Small intestine (tissue), 7 donors: Measurements from ENCODE around the gene GNG8. TPM values are rescaled to one million over a fixed set of nuclear protein-coding genes. Genes with fewer than 3 reads are reported as not detected.

Source experiments
- DNase-seq, 2 donors: peaks; one replicate each; pipeline versions ENCODE4 v3.0.0 to v3.0.0-alpha.2; 2013
- FAIRE-seq: peaks from 2 replicates; lab custom pipeline; 2012; peaks lifted over from hg19 to GRCh38; lab: Jason Lieb, UNC
- H3K27ac ChIP-seq, 3 donors: one replicate each; pipeline ENCODE4 v1.5.1; 2013; ENCODE audit warnings: low read length in 2 of 3, mild to moderate bottlenecking in 2 of 3, control low read depth in 1 of 3, inconsistent platforms in 1 of 3, low read depth in 1 of 3, moderate library complexity in 1 of 3
- H3K27me3 ChIP-seq, 3 donors: one replicate each; pipeline ENCODE4 v1.6.1; 2013; ENCODE audit warnings: low read length in 3 of 3, inconsistent platforms in 1 of 3; ENCODE audit not compliant: control insufficient read depth in 3 of 3, insufficient read depth in 3 of 3
- H3K36me3 ChIP-seq, 3 donors: one replicate each; pipeline ENCODE4 v1.6.1; 2013; ENCODE audit warnings: low read length in 3 of 3, inconsistent platforms in 1 of 3, low read depth in 1 of 3, mild to moderate bottlenecking in 1 of 3, moderate library complexity in 1 of 3; ENCODE audit not compliant: control insufficient read depth in 3 of 3, insufficient read depth in 2 of 3
- H3K4me1 ChIP-seq, 3 donors: one replicate each; pipeline ENCODE4 v1.6.1; 2013; ENCODE audit warnings: low read length in 2 of 3, inconsistent platforms in 1 of 3, low read depth in 1 of 3, mild to moderate bottlenecking in 1 of 3, moderate library complexity in 1 of 3; ENCODE audit not compliant: control insufficient read depth in 3 of 3, insufficient read depth in 2 of 3
- H3K4me3 ChIP-seq, 3 donors: one replicate each; pipeline ENCODE4 v1.5.1; 2013; ENCODE audit warnings: low read length in 3 of 3, control low read depth in 1 of 3, inconsistent platforms in 1 of 3, low read depth in 1 of 3, mild to moderate bottlenecking in 1 of 3, moderate library complexity in 1 of 3
- H3K9me3 ChIP-seq, 2 donors: one replicate each; pipeline ENCODE4 v1.6.1; 2013; ENCODE audit warnings: low read depth in 1 of 2, low read length in 1 of 2; ENCODE audit not compliant: control insufficient read depth in 2 of 2, insufficient read depth in 1 of 2
- WGBS, 3 donors: extraction: QIAGEN DNeasy Blood & Tissue Kit; methylation state at CpG; one replicate each; pipeline ENCODE4 v1.1.7; 2013; 5-methylcytosine and 5-hydroxymethylcytosine counted together
- polyA plus RNA-seq, 4 donors: library from polyadenylated mRNA; stranded (reverse) in 3 of 4; unstranded in 1 of 4; fragments of 200-250 nt in 3 of 4; fragments of 120-200 nt in 1 of 4; gene quantifications; one replicate each; pipeline versions ENCODE4 v1.2.1 to v1.2.3, GENCODE V29; 2013
- donor health status: healthy with polysubstance abuse.
- donor health status: control.
- donor health status: control.
- donor health status: Bipolar disorder and iron deficiency.
- donor health status: healthy.

The GNG8 gene
- polyA plus RNA-seq, 4 donors, result 0.75 TPM; not detected in 3

DNA sequence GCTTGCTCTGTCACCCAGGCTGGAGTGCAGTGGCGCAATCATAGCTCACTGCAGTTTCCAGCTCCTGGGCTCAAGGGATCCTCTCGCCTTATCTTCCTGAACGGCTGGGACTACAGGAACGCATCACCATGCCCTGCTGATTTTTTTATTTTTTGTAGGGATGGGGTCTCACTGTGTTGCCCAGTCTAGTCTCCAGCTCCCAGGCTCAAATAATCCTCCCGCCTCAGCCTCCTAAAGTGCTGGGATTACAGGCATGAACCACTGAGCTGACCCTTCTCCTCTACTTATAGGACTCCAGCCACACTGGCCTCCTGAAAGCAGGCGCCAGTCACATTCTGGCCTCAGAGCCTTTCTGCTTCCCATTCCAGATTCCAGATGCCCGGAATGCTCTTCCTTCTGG is 14.4 kb upstream of the GNG8 start:
- H3K4me1 ChIP-seq, result peaks cover 0 to 3% (median 0%) of the 10 kb centered on the region in 3 donors
- H3K27me3 ChIP-seq, result peaks cover 8 to 58% (median 18%) of the 10 kb centered on the region in 3 donors
- H3K36me3 ChIP-seq, result peaks cover 0 to 11% (median 0%) of the 10 kb centered on the region in 3 donors
- 69 to 82% (median 72%) methylated on average over 7 of the region's 7 CpGs for WGBS, 3 donors
- H3K27ac ChIP-seq, result no peak overlapping the region
- peaks cover 0 to 14% of the 10 kb centered on the region in 2 donors for H3K9me3 ChIP-seq
- no peak overlapping the region for H3K4me3 ChIP-seq
- FAIRE-seq (no peak), DNase-seq (no peak)

DNA sequence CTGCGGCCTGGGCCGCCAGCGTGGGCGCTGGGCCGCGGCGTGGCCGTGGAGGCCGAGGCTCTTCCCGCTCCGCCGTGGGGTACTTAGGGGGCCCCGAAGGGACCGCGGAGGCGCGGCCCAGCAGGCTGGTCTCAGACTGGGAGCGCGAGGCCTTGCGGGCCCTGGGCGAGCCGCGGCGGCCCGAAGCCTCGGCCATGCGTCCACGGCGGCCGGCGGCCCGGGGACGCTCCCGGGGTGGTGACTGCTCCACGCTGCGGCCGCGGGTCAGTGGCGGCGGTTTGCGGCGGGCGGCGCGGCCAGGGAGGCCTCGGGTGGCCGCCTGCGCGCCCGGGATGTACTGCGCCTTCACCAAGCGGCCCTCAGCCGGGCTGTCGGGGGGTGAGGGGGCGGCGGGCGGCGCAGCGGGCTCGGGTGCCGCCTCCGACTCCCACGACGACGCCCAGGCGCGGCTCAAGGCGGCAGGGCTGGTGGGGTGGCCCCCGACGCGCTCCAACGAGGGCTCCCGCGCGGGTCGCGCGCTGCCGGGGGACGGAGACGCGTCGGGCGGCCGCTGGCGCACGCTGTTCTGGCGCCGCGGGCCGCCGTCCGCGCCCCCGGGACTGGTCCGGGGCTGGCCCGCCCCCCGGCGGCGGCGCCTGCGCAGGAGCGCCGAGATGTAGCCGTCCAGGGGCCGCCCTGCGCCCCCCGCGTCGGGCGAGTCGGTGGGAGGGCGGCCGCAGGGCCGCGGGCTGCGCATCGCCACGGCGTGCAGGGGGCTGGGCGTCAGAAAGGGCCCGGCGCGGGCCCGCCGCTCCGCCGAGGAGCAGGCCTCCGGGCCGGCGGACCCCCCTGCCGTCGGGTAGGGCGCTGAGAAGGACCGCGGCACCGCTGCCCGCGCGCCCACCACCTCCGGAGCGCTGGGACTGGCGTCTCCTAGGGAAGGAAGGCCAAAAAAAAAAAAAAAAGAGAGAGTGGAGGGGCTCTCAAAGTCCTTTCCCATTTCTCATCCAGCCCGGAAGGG is 13.3 kb upstream of the GNG8 start:
- Histone ChIP-seq H3K4me3 (no peak overlapping the region), H3K36me3 (peaks cover 0 to 8% (median 0%) of the 10 kb centered on the region in 3 donors), H3K27me3 (peaks cover 8 to 49% (median 18%) of the 10 kb centered on the region in 3 donors), H3K4me1 (peaks cover 0 to 3% (median 0%) of the 10 kb centered on the region in 3 donors), H3K9me3 (peaks cover 0 to 14% of the 10 kb centered on the region in 2 donors), H3K27ac (no peak overlapping the region)
- FAIRE-seq, result no peak
- no peak for DNase-seq
- WGBS, 3 donors, result 38 to 40% (median 39%) methylated on average over 36 to 144 of the region's 144 CpGs

DNA sequence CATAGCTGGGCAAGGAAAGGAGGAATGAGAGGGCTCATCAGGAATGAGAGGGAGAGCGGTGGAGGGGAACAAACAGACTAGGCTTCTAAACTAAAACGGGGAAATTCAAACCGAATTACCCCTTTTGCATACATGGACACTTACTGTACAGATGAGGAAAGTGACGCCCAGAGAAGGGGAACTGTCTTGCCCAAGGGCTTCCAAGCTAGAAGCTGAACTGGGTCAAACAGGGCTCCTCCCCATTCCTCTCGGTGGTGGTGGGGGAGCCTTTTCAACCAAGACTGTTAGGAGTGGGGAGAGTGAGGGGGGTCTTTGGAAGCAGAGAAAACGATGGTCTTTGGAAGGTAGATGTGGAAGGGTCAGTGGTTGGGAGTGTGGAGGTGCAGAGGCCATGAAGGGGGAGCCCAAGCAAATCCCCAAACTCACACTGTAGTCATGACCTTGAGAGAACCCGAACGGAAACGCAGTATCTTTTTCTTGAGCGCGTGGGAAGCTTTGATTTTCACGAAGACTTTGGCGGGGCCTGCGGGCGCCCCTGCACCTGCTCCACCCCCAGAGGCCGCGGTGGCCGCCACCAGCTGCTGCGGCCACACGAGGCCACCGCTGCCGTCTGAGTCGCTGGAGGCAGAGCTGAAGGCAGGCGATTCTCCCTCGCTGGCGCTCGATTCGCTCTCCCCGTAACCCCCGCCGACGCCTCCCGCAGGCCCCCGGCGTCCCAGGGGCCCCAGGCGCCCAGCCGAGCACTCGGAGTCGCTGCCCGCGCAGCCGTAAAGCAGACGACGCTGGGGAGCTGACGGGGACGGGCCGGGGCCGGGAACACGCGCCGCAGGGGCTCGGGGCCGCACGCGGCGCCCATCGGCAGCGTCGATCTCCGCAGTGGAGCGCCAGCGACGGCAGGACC is 12.3 kb upstream of the GNG8 start:
- FAIRE-seq, result no peak
- Histone ChIP-seq H3K9me3 (peaks cover 0 to 14% of the 10 kb centered on the region in 2 donors), H3K27ac (no peak overlapping the region), H3K36me3 (peaks cover 0 to 6% (median 0%) of the 10 kb centered on the region in 3 donors), H3K4me3 (no peak overlapping the region), H3K27me3 (peaks cover 8 to 45% (median 18%) of the 10 kb centered on the region in 3 donors), H3K4me1 (peaks cover 0 to 3% (median 0%) of the 10 kb centered on the region in 3 donors)
- WGBS, 3 donors, result 31 to 40% (median 38%) methylated on average over 51 to 63 of the region's 63 CpGs
- no peak for DNase-seq

DNA sequence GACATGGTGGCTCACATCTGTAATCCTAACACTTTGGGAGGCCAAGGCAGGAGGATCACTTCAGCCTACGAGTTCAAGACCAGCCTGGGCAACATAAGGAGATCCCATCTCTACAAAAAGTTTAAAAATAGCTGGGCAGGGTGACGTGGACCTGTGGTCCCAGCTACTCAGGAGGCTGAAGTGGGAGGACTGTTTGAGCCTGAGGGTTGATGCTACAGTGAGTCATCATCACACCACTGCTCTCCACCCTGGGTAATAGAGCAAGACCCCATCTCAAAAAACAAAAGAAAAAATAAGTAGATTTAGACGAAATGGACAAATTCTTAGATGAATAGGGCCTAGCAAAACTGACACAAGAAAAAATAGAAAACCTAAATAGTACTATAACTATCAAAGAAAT is 10.4 kb upstream of the GNG8 start:
- 78 to 82% (median 78%) methylated on average over 3 of the region's 3 CpGs for WGBS, 3 donors
- FAIRE-seq (no peak), DNase-seq (no peak)
- Histone ChIP-seq H3K36me3 (no peaks in the 10 kb centered on the region), H3K9me3 (peaks cover 0 to 14% of the 10 kb centered on the region in 2 donors), H3K27me3 (peaks cover 8 to 44% (median 18%) of the 10 kb centered on the region in 3 donors), H3K27ac (no peak overlapping the region), H3K4me1 (peaks cover 0 to 3% (median 0%) of the 10 kb centered on the region in 3 donors), H3K4me3 (no peak overlapping the region)

DNA sequence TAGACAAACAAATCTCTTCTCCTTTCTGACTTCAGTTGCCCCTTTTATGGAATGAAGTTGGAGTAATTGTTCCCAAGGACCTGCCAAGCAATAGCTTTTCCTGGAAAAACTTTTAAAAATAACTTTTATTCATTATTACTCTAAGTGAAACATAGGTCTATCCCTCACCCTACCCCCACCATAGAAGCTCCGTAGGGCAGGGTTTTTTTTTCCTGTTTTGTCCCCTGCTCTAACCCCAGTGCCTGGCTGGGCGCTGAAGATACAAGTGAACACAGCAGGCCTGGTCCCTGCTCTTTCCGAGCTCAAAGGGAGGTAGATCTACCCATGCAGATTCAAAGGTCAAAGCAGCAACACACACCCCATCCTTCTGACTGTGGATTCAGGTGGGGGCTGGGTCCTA is 8.7 kb upstream of the GNG8 start:
- H3K27ac ChIP-seq, result peak overlapping the region in 1 of 3 donors; percentile 21
- no peak for FAIRE-seq
- WGBS, 3 donors, result 16 to 43% (median 29%) methylated on average over 3 of the region's 3 CpGs

DNA sequence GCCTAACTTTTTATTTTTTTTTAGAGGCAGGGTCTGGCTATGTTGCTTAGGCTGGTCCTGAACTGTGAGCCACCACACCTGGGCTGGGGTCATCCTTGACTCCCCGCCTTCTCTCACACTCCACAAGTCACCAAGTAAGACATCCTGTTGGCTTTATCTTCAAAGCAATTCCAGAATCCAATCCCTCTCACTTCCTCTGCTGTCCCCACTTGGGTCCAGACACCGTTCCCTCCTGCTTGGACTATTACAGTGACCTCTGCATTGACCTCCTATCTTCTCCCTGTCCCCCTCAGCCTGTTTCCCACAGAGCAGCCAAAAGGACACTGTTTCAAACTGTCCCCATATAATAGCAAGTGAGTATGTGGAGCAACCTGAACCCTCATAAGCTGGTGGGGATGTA is 4.7 kb upstream of the GNG8 start:
- WGBS, 3 donors, result 46 to 75% (median 50%) methylated on average over 2 of the region's 2 CpGs
- DNase-seq, result no peak
- FAIRE-seq, result no peak
- H3K4me3 ChIP-seq, result no peak overlapping the region
- H3K4me1 ChIP-seq, result peaks cover 0 to 5% (median 0%) of the 10 kb centered on the region in 3 donors
- no peaks in the 10 kb centered on the region for H3K9me3 ChIP-seq
- H3K27ac ChIP-seq, result no peak overlapping the region
- no peaks in the 10 kb centered on the region for H3K36me3 ChIP-seq
- H3K27me3 ChIP-seq, result peaks cover 0 to 59% (median 6%) of the 10 kb centered on the region in 3 donors

More for the DNA sequence above, 8.7 kb upstream of the GNG8 start:
- DNase-seq, result no peak
- no peaks in the 10 kb centered on the region for H3K36me3 ChIP-seq
- H3K4me3 ChIP-seq, result no peak overlapping the region
- peaks cover 0 to 3% (median 2%) of the 10 kb centered on the region in 3 donors for H3K4me1 ChIP-seq
- peaks cover 0 to 14% of the 10 kb centered on the region in 2 donors for H3K9me3 ChIP-seq
- peaks cover 8 to 41% (median 17%) of the 10 kb centered on the region in 3 donors for H3K27me3 ChIP-seq

DNA sequence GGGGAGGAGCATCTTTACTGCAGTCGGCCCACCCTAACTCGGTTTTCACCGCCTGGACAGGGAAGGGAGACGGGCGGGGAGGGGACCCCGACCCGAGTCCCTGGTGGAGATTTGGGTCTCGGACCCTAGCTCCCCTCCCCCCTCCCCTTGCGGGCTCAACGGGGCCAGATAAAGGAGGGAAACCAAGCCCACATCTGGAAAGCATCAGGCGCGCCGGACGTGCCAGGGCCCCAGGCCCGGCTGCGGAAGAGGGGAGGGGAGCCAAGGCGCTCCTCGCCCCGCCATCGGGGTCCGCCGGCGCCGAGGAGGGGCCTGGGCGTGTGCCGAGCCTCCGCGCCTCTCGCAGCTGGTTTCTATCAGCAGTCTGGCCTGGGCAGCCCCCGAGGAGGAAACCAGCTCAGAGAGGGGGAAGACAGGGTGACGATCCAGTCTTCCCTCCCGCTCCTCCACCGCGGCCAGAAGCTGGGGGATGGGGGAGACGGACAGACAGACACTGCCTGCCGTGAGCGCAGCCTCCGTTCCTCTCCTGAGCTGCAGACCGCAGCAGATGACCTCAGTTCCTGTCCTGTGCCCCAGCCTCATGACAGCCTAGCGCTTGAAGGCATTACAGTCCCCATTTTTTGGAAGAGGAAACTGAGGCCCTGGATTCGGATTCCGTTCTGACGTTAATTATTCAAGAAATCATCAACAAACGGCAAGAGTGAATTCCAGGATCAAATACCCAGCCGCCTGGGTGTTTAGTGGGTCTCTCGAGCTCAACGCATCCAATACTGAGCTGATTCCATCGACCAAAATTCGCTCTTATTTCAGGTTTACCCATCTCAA is 3.6 kb upstream of the GNG8 start:
- WGBS, 3 donors, result 6 to 9% (median 9%) methylated on average over 36 to 49 of the region's 49 CpGs
- H3K27ac ChIP-seq, result peak overlapping the region in 2 of 3 donors; percentile 50 to 86
- H3K36me3 ChIP-seq, result no peaks in the 10 kb centered on the region
- H3K4me1 ChIP-seq, result peaks cover 0 to 9% (median 0%) of the 10 kb centered on the region in 3 donors
- H3K27me3 ChIP-seq, result peaks cover 0 to 66% (median 6%) of the 10 kb centered on the region in 3 donors
- no peak for FAIRE-seq
- no peaks in the 10 kb centered on the region for H3K9me3 ChIP-seq
- H3K4me3 ChIP-seq, result peak overlapping the region in 2 of 3 donors; percentile 22 to 48
- DNase-seq, result peak in 1 of 2 donors; percentile 63
